Prostate gland (tissue), 2 donors: Measurements from ENCODE around the gene CIAPIN1. TPM values are rescaled to one million over a fixed set of nuclear protein-coding genes. Genes with fewer than 3 reads are reported as not detected.
A peak's percentile ranks its signal among the peaks of the same experiment; 100 is the strongest.

Source experiments
- DNase-seq: peaks from one replicate; pipeline ENCODE4 v3.0.0-alpha.2; 2019; ENCODE audit warnings: low spot score
- H3K27ac ChIP-seq, 2 donors: fragments of 200-600 bp; sonication (generic); 2 replicates each; pipeline ENCODE4 v1.5.1; 2017 to 2019
- H3K27me3 ChIP-seq: fragments of 200-600 bp; sonication (generic); replicated peaks from 2 replicates; pipeline ENCODE4 v1.5.1; 2019; ENCODE audit not compliant: insufficient read depth
- H3K36me3 ChIP-seq, 2 donors: fragments of 200-600 bp; sonication (generic); 1 replicate in 1 of 2; 2 replicates in 1 of 2; pipeline versions ENCODE4 v1.5.1 to v1.8.1; 2017 to 2019
- H3K4me1 ChIP-seq: fragments of 200-600 bp; sonication (generic); replicated peaks from 2 replicates; pipeline ENCODE4 v1.5.1; 2019
- H3K4me3 ChIP-seq, 2 donors: fragments of 200-600 bp; sonication (generic); 2 replicates each; pipeline ENCODE4 v1.5.1; 2017 to 2019
- H3K9me3 ChIP-seq: fragments of 200-600 bp; sonication (generic); 2 replicates; pipeline ENCODE4 v1.5.1; 2017
- CTCF ChIP-seq, 4 experiments: fragments of 200-600 bp in 2 of 4; fragments of 450-650 bp in 2 of 4; sonication (generic) in 2 of 4; IDR thresholded peaks; 1 replicate in 3 of 4; 2 replicates in 1 of 4; pipeline ENCODE4 v1.5.1; 2016 to 2019; ENCODE audit warnings: antibody characterized with exemption in 4 of 4, mild to moderate bottlenecking in 2 of 4, moderate library complexity in 2 of 4
- POLR2A ChIP-seq: fragments of 450-650 bp; IDR thresholded peaks from one replicate; pipeline ENCODE4 v1.6.1; 2016; ENCODE audit warnings: antibody characterized with exemption, mild to moderate bottlenecking
- POLR2AphosphoS5 ChIP-seq: sonication (generic); formaldehyde crosslinking; IDR thresholded peaks from one replicate; pipeline ENCODE4 v1.6.1; 2017; ENCODE audit warnings: antibody characterized with exemption
- WGBS: methylation state at CpG from one replicate; pipeline ENCODE4 v1.1.5; 2018; 5-methylcytosine and 5-hydroxymethylcytosine counted together
- intact Hi-C: fragments of 100-400 bp; cut with DNase I; formaldehyde crosslinking; loops from one replicate; pipeline ENCODE4 v1.14.2; 2022
- total RNA-seq, 2 donors: library from RNA; depleted of rRNA; stranded (reverse); fragments of >200 nt; gene quantifications; one replicate each; pipeline ENCODE4 v1.1.0, GENCODE V29; 2016

CIAPIN1 gene
- total RNA-seq, 2 donors from 2014 or later, result 20.1 to 40.3 TPM

- H3K4me3 ChIP-seq, result no peak overlapping the region
- 77% methylated on average over 8 of the region's 8 CpGs for whole genome bisulfite sequencing
- intact Hi-C loops, result no loop called here
- H3K9me3 ChIP-seq, result no peaks in the 10 kb centered on the region
- no peak overlapping the region for H3K27ac ChIP-seq
- DNase-seq, result no peak
- H3K27me3 ChIP-seq, result no peaks in the 10 kb centered on the region
- TF ChIP-seq POLR2A, result no peak
- no peak for TF ChIP-seq CTCF (IDR thresholded peaks at IDR 0.05)
- no peak for TF ChIP-seq POLR2AphosphoS5
- peaks cover 3 to 5% of the 10 kb centered on the region in 2 donors for H3K36me3 ChIP-seq
- no peaks in the 10 kb centered on the region for H3K4me1 ChIP-seq
Measured at GRCh38 chr16:57427307-57427706, 19.9 kb downstream of the CIAPIN1 start.

GRCh38 chr16:57426356-57426755 is 20.8 kb downstream of the CIAPIN1 start:
- no peak overlapping the region for H3K4me3 ChIP-seq
- H3K27me3 ChIP-seq, result no peaks in the 10 kb centered on the region
- WGBS, result 77% methylated on average over 7 of the region's 7 CpGs
- H3K36me3 ChIP-seq, result peaks cover 0 to 3% of the 10 kb centered on the region in 2 donors
- no peaks in the 10 kb centered on the region for H3K4me1 ChIP-seq
- DNase-seq, result no peak
- no peak for TF ChIP-seq POLR2AphosphoS5
- TF ChIP-seq CTCF (IDR thresholded peaks at IDR 0.05), result no peak
- no peak for TF ChIP-seq POLR2A
- no peaks in the 10 kb centered on the region for H3K9me3 ChIP-seq
- no peak overlapping the region for H3K27ac ChIP-seq
- intact Hi-C loops, result no loop called here

- 81% methylated on average over 3 of the region's 3 CpGs for WGBS
- no peak for DNase-seq
- Histone ChIP-seq H3K4me3 (no peak overlapping the region), H3K9me3 (no peaks in the 10 kb centered on the region), H3K4me1 (no peaks in the 10 kb centered on the region), H3K27me3 (no peaks in the 10 kb centered on the region), H3K36me3 (no peaks in the 10 kb centered on the region), H3K27ac (no peak overlapping the region)
- intact Hi-C loops, result no loop called here
- TF ChIP-seq CTCF (IDR thresholded peaks at IDR 0.05) (no peak), POLR2A (no peak), POLR2AphosphoS5 (no peak)
Measured at GRCh38 chr16:57424583-57424982, 22.6 kb downstream of the CIAPIN1 start.

- intact Hi-C loops, result no loop called here
- WGBS, result 80% methylated on average over 2 of the region's 2 CpGs
- no peaks in the 10 kb centered on the region for H3K36me3 ChIP-seq
- no peaks in the 10 kb centered on the region for H3K27me3 ChIP-seq
- H3K9me3 ChIP-seq, result no peaks in the 10 kb centered on the region
- no peak overlapping the region for H3K27ac ChIP-seq
- no peak for DNase-seq
- H3K4me3 ChIP-seq, result no peak overlapping the region
- TF ChIP-seq POLR2A (no peak), POLR2AphosphoS5 (no peak), CTCF (IDR thresholded peaks at IDR 0.05) (no peak)
- H3K4me1 ChIP-seq, result no peaks in the 10 kb centered on the region
Measured at GRCh38 chr16:57423152-57423551, 24.0 kb downstream of the CIAPIN1 start.

- Histone ChIP-seq H3K9me3 (no peaks in the 10 kb centered on the region), H3K4me3 (no peak overlapping the region), H3K27ac (no peak overlapping the region), H3K4me1 (no peaks in the 10 kb centered on the region), H3K36me3 (no peaks in the 10 kb centered on the region), H3K27me3 (no peaks in the 10 kb centered on the region)
- DNase-seq, result peak; percentile 51
- intact Hi-C loops, result no loop called here
- peak in 3 of 4 experiments; percentile 68 to 79 (median 72) for TF ChIP-seq CTCF (IDR thresholded peaks at IDR 0.05)
- TF ChIP-seq POLR2A, result no peak
- peak; percentile 57 for TF ChIP-seq POLR2AphosphoS5
- WGBS, result 36% methylated on average over 10 of the region's 10 CpGs
Measured at GRCh38 chr16:57422026-57422944, 24.9 kb downstream of the CIAPIN1 start.
